HepG2 (cell line): Measurements from ENCODE around the gene AHCY. TPM values are rescaled to one million over a fixed set of nuclear protein-coding genes. Genes with fewer than 3 reads are reported as not detected.

Experiments
- ATAC-seq: fragments of 200-7000 bp; cut with Tn5 transposase; 3 replicates; pipeline ENCODE4 v1.9.1; 2020; ENCODE audit warnings: mild to moderate bottlenecking, moderate library complexity
- BruUV-seq: library from RNA; stranded (reverse); fragments of 400-500 nt; replicated peaks from 2 replicates; lab custom pipeline; 2021; lab: Mats Ljungman, UMichigan
- CTCF ChIA-PET: fragments of 300-600 bp; formaldehyde crosslinking; extraction: SDS; loops from one replicate; lab custom pipeline; 2021; ENCODE audit warnings: low total read pairs, inconsistent platforms, low intra/inter-chr PET ratio; lab: Yijun Ruan, JAX
- POLR2A ChIA-PET: fragments of 350-600 bp; sonication (Branson Sonifier 250); formaldehyde crosslinking; loops from one replicate; lab custom pipeline; 2020; ENCODE audit warnings: antibody characterized with exemption, inconsistent platforms; lab: Yijun Ruan, JAX
- DNase-seq: peaks from one replicate; pipeline ENCODE4 v3.0.0-alpha.2; 2015; ENCODE audit warnings: low spot score
- FAIRE-seq: peaks from 3 replicates; lab custom pipeline; 2011; peaks lifted over from hg19 to GRCh38; lab: Jason Lieb, UNC
- H2AFZ ChIP-seq: one replicate; pipeline ENCODE4 v1.6.1; 2011; ENCODE audit warnings: low read length, inconsistent platforms
- H3K27ac ChIP-seq: fragments of 300-600 bp; 3 replicates; pipeline ENCODE4 v1.8.0; 2011; ENCODE audit warnings: mixed run types, mild to moderate bottlenecking, mixed read lengths, low read length, inconsistent platforms; ENCODE audit not compliant: insufficient read depth; ENCODE audit errors: extremely low read length
- H3K27me3 ChIP-seq, 2 experiments: fragments of 200-600 bp in 1 of 2; 2 replicates in 1 of 2; 3 replicates in 1 of 2; pipeline versions ENCODE4 v1.6.0 to v1.8.0; 2011; ENCODE audit warnings: low read length in 2 of 2, mild to moderate bottlenecking in 2 of 2, moderate library complexity in 2 of 2, inconsistent platforms in 1 of 2; ENCODE audit not compliant: insufficient read depth in 2 of 2, control insufficient read depth in 1 of 2
- H3K36me3 ChIP-seq, 2 experiments: fragments of 200-600 bp in 1 of 2; replicated peaks in 1 of 2; 2 replicates in 1 of 2; 3 replicates in 1 of 2; pipeline versions ENCODE4 v1.5.1 to v1.8.0; 2011; ENCODE audit warnings: low read length in 2 of 2, inconsistent platforms in 1 of 2; ENCODE audit not compliant: insufficient read depth in 2 of 2, control insufficient read depth in 1 of 2
- H3K4me1 ChIP-seq: 2 replicates; pipeline ENCODE4 v1.5.1; 2012; ENCODE audit warnings: low read length, inconsistent platforms; ENCODE audit not compliant: insufficient read depth
- H3K4me2 ChIP-seq: 2 replicates; pipeline ENCODE4 v1.6.0; 2011; ENCODE audit warnings: low read depth, low read length, inconsistent platforms
- H3K4me3 ChIP-seq, 3 experiments: fragments of 200-600 bp in 1 of 3; sonication (generic), shearing (Covaris generic) in 1 of 3; replicated peaks in 1 of 3; 2 replicates each; pipeline ENCODE4 v1.5.1; 2011 to 2016; ENCODE audit warnings: low read length in 3 of 3, inconsistent platforms in 2 of 3, low read depth in 2 of 3, mild to moderate bottlenecking in 2 of 3, control low read depth in 1 of 3, mixed read lengths in 1 of 3; ENCODE audit not compliant: insufficient read depth in 1 of 3
- H3K79me2 ChIP-seq: one replicate; pipeline ENCODE4 v1.6.1; 2011; ENCODE audit warnings: low read length, inconsistent platforms; ENCODE audit not compliant: insufficient read depth
- H3K9ac ChIP-seq: 2 replicates; pipeline ENCODE4 v1.6.0; 2011; ENCODE audit warnings: mild to moderate bottlenecking, low read depth, low read length, inconsistent platforms; ENCODE audit not compliant: insufficient read depth
- H3K9me3 ChIP-seq: 2 replicates; pipeline ENCODE4 v1.5.1; 2012; ENCODE audit warnings: mild to moderate bottlenecking, low read length
- H4K20me1 ChIP-seq: 2 replicates; pipeline ENCODE4 v1.6.0; 2011; ENCODE audit warnings: inconsistent platforms, mild to moderate bottlenecking, low read length, moderate library complexity; ENCODE audit not compliant: insufficient read depth
- EEA1 ChIP-seq: sonication (generic); formaldehyde crosslinking; IDR thresholded peaks from 2 replicates; pipeline ENCODE4 v1.5.1; 2020; ENCODE audit warnings: mild to moderate bottlenecking, missing genetic modification reagents, borderline replicate concordance
- IKZF4 ChIP-seq: sonication (generic); formaldehyde crosslinking; IDR thresholded peaks from 2 replicates; pipeline ENCODE4 v1.5.1; 2020; ENCODE audit warnings: borderline replicate concordance, mild to moderate bottlenecking, low read depth, missing genetic modification reagents; ENCODE audit errors: not compliant biosample characterization
- KAT7 ChIP-seq: IDR thresholded peaks from 2 replicates; pipeline ENCODE4 v1.6.1; 2018; ENCODE audit warnings: borderline replicate concordance, missing compliant biosample characterization
- NR2F2 ChIP-seq: IDR thresholded peaks from 2 replicates; pipeline ENCODE4 v1.6.1; 2012; ENCODE audit warnings: low read depth, inconsistent platforms, borderline replicate concordance
- PAF1 ChIP-seq: IDR thresholded peaks from 2 replicates; pipeline ENCODE4 v1.6.1; 2016; ENCODE audit warnings: missing genetic modification reagents, missing compliant biosample characterization
- PCBP1 ChIP-seq: fragments of 200-400 bp; formaldehyde crosslinking; IDR thresholded peaks from 2 replicates; pipeline ENCODE4 v1.6.1; 2017; ENCODE audit warnings: mild to moderate bottlenecking, low read depth, low read length, borderline replicate concordance
- PCBP2 ChIP-seq: fragments of 200-400 bp; formaldehyde crosslinking; optimal IDR thresholded peaks from 2 replicates; pipeline ENCODE3; 2018; ENCODE audit warnings: low read length, low read depth; ENCODE audit not compliant: poor library complexity, severe bottlenecking
- RBAK ChIP-seq: sonication (generic); formaldehyde crosslinking; IDR thresholded peaks from 2 replicates; pipeline ENCODE4 v1.5.1; 2020; ENCODE audit warnings: mild to moderate bottlenecking, missing genetic modification reagents
- ZBTB38 ChIP-seq: sonication (generic); formaldehyde crosslinking; IDR thresholded peaks from 2 replicates; pipeline ENCODE4 v1.5.1; 2020; ENCODE audit warnings: mild to moderate bottlenecking, missing genetic modification reagents
- ZNF142 ChIP-seq: sonication (generic); formaldehyde crosslinking; IDR thresholded peaks from 2 replicates; pipeline ENCODE4 v1.4.0; 2020; ENCODE audit warnings: missing genetic modification reagents
- ZNF331 ChIP-seq: sonication (generic); formaldehyde crosslinking; IDR thresholded peaks from 2 replicates; pipeline ENCODE4 v1.4.0; 2020; ENCODE audit warnings: missing genetic modification reagents
- ZNF770 ChIP-seq: sonication (generic); formaldehyde crosslinking; IDR thresholded peaks from 2 replicates; pipeline ENCODE4 v1.5.0; 2020; ENCODE audit warnings: mild to moderate bottlenecking, missing genetic modification reagents
- ZSCAN30 ChIP-seq: sonication (generic); formaldehyde crosslinking; IDR thresholded peaks from 2 replicates; pipeline ENCODE4 v1.5.0; 2020; ENCODE audit warnings: mild to moderate bottlenecking, missing genetic modification reagents
- WGBS: methylation state at CpG from one replicate; pipeline ENCODE4 v1.1.6; 2017; ENCODE audit warnings: low lambda C conversion rate; 5-methylcytosine and 5-hydroxymethylcytosine counted together
- in situ Hi-C: cut with HindIII; loops from 2 replicates; pipeline ENCODE4 v1.10.0; 2017; ENCODE audit warnings: low pct_unique_long_range_greater_than_20kb; ENCODE audit not compliant: extremely low pct_ligation_motif_present
- intact Hi-C: fragments of 100-400 bp; cut with micrococcal nuclease; formaldehyde crosslinking; loops from one replicate; pipeline ENCODE4 v1.10.0; 2022; ENCODE audit not compliant: unreplicated experiment
- polyA plus RNA-seq, 8 experiments: library from polyadenylated mRNA; depleted of rRNA in 3 of 8; stranded (reverse) in 7 of 8; unstranded in 1 of 8; fragments of >200 nt; fragmentation: Illumina TruSeq in 4 of 8; extraction: Trizol in 4 of 8; gene quantifications; 2 replicates each; pipeline versions ENCODE4 v1.2.1 to v1.2.3, GENCODE V29; 2011 to 2016; ENCODE audit warnings: low read depth in 4 of 8, missing spikeins in 1 of 8, mixed read lengths in 1 of 8; ENCODE audit not compliant: insufficient read depth in 1 of 8
- total RNA-seq, 5 experiments: library from RNA; depleted of rRNA; stranded (reverse); fragments of >200 nt; fragmentation: Illumina TruSeq; extraction: Trizol; gene quantifications; 2 replicates each; pipeline ENCODE4 v1.2.3, GENCODE V29; 2016; ENCODE audit warnings: low read depth in 1 of 5

Gene AHCY
- total and polyA plus RNA-seq, 2 of the 13 experiments (the other 11 are each of a cell fraction or from before 2014, with no cell fraction given) = 407 to 419 TPM

- TF ChIP-seq ZNF142 (CRISPR knock-in tag) = peak; percentile 60
- TF ChIP-seq ZSCAN30 = peak; percentile 87; the same call in 1 of the 2 replicates
- 0 out of 2 replicates have a peak, but pooled peaks have one; percentile 3 for TF ChIP-seq ZBTB38 (CRISPR knock-in tag)
- TF ChIP-seq RBAK (CRISPR knock-in tag) = no peak
- no peak for TF ChIP-seq PAF1 (CRISPR knock-in tag)
- no peak for TF ChIP-seq EEA1 (CRISPR knock-in tag)
Measured at GRCh38 chr20:34310481-34311117, 7.4 kb upstream of the AHCY start (continued).

GRCh38 chr20:34309691-34310090 is 6.5 kb upstream of the AHCY start:
- in situ Hi-C loops = loop anchor here (5.0 to 10.0 kb wide), 4 partner anchors 53 to 395 kb away; partner anchors contain the start of genes DYNLRB1, ITCH and TP53INP2
- ATAC-seq = no peak
- H2AFZ ChIP-seq = no peak overlapping the region
- whole genome bisulfite sequencing = 83% methylated on average over 3 of the region's 3 CpGs
- H3K27me3 ChIP-seq = no peaks in the 10 kb centered on the region
- H3K79me2 ChIP-seq = no peaks in the 10 kb centered on the region
- no peak overlapping the region for H3K27ac ChIP-seq
- ChIA-PET POLR2A (interaction anchor here (3.8 kb wide), 1 partner anchor 8 kb away, joined by 144 read pairs; the partner anchor contains the start of gene AHCY), CTCF (interaction anchor here (3.8 kb wide), 1 partner anchor 10 kb away, joined by 19 read pairs; no protein-coding TSS in a partner anchor)
- no peaks in the 10 kb centered on the region for H3K9me3 ChIP-seq
- no peak overlapping the region for H3K9ac ChIP-seq
- H3K4me2 ChIP-seq = peak overlapping the region; percentile 26; the same call in 1 of the 2 replicates
- no peak for FAIRE-seq
- no peak overlapping the region for H3K4me3 ChIP-seq
- no peaks in the 10 kb centered on the region for H4K20me1 ChIP-seq
- H3K36me3 ChIP-seq = no peaks in the 10 kb centered on the region
- DNase-seq = no peak
- no TSS peak for BruUV-seq
- peaks cover 80% of the 10 kb centered on the region for H3K4me1 ChIP-seq
- intact Hi-C loops = loop anchor here (2.0 to 5.0 kb wide), 2 partner anchors 113 to 119 kb away; no protein-coding TSS in a partner anchor
- TF ChIP-seq PCBP2 (peak; percentile 81), ZNF770 (CRISPR knock-in tag) (0 out of 2 replicates have a peak, but pooled peaks have one; percentile 74), PCBP1 (no peak), NR2F2 (no peak), KAT7 (CRISPR knock-in tag) (no peak), IKZF4 (CRISPR knock-in tag) (no peak), ZNF331 (CRISPR knock-in tag) (no peak)
